Medulla oblongata (tissue), 1 donor: ENCODE measurements around the gene SPATA18.

Source experiments
- DNase-seq: peaks from one replicate; pipeline ENCODE4 v3.0.0-alpha.2; 2015; ENCODE audit errors: extremely low spot score

SPATA18 gene, protein sequence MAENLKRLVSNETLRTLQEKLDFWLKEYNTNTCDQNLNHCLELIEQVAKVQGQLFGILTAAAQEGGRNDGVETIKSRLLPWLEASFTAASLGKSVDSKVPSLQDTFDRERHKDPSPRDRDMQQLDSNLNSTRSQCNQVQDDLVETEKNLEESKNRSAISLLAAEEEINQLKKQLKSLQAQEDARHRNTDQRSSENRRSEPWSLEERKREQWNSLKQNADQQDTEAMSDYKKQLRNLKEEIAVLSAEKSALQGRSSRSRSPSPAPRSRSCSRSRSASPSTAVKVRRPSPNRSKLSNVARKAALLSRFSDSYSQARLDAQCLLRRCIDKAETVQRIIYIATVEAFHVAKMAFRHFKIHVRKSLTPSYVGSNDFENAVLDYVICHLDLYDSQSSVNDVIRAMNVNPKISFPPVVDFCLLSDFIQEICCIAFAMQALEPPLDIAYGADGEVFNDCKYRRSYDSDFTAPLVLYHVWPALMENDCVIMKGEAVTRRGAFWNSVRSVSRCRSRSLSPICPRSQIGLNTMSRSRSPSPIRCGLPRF

DNA sequence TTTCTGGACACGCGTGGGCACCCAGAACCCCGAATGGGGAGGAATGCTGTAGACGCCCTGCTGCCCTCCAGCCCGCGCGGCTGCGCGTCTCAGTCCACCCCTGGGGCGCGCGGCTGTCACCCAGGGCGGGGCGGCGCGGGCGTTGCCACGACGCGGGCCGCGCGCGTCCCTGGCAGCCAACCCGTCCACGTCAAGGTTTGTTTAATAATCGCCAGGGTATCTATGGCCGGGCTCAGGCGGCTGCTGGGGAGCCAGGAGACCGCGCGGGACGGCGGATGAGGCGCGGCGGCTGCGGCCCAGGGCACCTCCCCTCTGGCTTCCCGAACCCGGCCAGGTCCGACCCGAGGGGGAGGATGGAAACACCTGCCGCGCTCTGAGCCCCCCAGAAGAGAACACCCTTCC is at the start of gene SPATA18:
TSS of gene SPATA18 (plus strand) at position 92 of the 402 bp plus-strand sequence. CDS start 401 bp downstream, outside the sequence.
- no peak for DNase-seq

DNA sequence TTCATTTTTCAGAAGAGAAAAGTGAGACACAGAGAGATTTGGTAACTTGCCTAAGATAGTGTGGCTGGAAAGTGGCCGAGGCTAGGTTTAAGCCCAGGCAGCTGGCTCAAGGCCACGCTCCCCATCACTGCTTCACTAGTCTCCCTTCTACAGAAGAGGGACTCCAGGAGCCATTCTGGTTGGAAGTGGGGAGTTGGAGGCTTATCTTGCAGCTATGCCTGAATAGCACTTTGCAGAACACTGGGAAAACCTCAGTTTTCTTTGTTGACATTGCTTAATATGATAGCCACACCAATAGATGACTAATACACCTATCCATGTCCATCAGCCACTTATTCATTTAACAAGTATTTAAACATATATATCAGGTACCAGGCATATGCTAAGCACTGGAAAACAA is 49.5 kb upstream of the SPATA18 start:
- DNase-seq, result no peak

DNA sequence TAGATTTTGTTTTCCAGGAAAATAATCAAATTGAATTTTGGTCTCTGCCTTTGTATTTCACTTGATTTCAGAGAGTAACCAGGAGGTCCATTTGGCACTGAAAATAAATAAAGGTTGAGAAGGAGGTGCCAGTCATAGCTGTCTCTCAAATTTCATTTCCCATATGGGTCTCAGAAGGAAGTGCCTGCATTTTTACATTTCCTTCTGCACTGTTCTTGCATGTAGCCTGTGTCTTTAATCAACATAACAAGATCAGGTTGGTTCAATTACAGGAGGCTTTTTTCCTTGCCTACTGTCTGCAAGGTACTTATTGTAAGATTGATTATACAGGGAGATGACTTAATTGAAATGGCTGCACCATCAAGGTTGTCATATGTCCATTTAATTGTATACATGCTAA is 46.7 kb upstream of the SPATA18 start:
- no peak for DNase-seq

DNA sequence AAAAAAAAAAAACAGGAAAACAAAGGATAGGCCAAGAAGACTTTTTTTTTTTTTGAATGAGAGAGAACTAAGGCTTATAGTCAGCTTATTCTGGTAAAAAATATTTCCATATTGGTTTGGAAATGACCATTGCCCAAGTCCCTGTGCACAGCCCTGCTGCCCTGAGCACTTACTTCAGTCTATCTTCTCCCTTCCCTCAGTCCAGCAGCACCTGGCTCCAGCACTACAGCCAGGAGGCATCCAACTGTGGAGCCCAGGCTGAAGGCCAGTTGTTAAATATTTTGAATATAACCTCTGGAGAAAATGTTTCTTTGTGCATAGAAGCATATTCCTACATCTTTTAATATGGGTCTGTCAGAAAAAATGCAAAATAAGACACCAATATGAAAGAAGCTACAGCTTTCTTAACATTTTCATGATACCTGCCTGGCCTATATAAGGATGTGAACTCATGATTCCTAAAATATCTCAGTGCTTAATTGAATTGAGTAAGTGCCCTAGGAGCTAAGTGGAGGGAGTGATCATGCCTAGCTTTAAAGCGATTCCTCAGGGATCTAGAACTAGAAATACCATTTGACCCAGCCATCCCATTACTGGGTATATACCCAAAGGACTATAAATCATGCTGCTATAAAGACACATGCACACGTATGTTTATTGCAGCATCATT is 45.4 kb upstream of the SPATA18 start:
- no peak for DNase-seq

DNA sequence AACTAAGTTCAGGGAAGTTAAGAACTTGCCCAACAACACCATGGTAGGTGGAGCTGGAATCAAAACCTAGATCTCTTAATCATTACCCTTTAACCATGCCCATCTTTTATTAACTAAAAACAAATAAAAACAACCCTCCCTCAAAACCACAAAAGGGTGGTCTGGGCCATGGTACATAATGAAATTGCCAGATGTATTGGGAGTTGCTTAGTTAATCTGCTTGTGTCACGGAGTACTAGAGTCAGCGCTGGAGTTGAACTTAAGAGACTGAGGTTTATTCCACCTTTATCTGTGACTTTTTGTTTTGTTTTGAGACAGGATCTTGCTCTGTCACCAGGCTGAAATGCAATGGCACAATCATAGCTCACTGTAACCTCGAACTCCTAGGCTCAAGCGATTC is 44.2 kb upstream of the SPATA18 start:
- DNase-seq, result no peak

DNA sequence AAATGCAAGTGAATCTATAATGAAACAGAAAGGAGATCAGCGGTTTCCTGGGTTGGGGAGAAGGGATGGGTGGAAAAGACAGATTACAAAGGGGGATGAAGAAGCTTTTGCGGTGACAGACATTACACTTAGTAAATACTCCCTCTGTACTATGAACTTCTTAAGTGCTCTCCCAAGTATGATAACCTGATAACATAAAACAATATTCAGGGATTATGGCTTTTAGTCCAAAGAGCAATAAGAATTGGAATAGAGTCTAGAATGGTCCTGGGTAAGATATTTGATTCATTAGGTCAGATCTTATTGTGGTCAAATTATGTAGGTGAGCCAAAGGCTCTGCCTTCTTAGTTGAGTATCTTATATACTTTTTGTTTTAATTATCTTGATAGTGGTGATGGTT is 40.1 kb upstream of the SPATA18 start:
- no peak for DNase-seq

DNA sequence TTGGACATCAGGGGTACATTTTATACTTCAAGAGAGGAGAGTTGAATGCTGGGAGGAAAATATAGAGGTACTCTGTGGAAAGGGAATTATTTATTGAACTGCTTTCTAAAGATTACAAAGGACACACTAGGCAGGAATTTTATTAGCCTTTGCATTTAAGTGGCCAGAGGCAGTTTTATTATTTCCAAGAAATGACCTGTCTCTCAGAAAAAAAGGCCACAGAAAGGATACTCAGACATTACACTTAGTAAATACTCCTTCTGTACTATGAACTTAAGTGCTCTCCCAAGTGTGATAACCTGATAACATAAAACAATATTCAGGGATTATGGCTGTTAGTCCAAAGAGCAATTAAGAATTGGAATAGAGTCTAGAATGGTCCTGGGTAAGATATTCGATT is 38.5 kb upstream of the SPATA18 start:
- no peak for DNase-seq

DNA sequence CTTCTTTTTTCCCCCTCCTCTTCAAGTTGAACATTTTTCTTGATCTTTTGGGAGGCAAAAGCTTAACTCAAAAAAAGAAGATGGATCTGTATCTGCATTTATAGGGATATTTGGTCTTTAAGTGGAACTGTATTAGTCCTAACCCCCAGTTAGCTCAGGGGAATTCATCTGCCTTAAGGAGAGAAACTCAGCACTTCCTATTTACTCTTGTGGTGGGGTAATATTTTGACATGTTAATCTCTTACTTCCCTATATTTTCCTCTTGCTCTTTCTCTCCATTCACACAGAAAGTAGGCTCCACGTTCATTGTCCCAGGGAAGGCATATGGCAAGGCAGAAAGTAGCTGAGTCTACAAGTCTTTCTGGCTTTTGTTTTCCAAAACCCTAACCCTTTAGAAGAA is 36.2 kb upstream of the SPATA18 start:
- no peak for DNase-seq

DNA sequence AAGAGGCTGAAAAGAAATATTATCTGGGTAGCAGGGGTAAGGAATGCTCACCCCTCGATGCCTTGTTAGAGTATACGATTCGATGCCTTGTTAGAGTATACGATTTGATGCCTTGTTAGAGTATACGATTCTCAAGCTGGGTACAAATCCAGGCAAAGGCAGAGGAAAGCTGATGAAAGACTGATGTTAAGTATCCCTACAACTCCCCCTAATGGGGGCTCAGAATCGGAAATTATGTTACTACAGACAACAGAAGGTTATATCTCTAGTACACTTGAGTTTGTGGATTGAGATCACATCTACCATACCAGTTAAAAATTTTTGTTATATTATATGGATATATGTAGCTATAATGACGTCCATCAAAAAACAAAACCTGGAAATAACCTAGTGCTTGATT is 35.7 kb upstream of the SPATA18 start:
- DNase-seq, result peak; percentile 31

DNA sequence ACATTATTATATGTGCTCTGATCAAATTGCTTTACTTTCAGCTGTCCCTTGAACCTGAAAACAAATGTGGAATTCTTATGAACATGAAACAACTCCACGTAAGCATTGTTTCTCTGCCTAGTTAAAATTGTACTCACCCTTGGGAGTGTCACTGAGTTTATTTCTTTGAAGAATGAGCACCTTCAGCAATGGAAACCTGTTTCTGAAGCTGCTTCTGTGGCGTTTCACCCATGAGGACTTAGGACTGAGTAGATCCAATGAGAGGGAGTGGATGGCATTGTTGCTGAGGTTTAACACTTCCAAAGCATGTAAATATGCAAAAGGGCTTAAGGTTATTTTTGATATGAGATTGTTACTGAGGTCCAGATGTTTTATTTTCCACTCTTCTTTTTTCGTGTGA is 34.1 kb upstream of the SPATA18 start:
- DNase-seq, result no peak

DNA sequence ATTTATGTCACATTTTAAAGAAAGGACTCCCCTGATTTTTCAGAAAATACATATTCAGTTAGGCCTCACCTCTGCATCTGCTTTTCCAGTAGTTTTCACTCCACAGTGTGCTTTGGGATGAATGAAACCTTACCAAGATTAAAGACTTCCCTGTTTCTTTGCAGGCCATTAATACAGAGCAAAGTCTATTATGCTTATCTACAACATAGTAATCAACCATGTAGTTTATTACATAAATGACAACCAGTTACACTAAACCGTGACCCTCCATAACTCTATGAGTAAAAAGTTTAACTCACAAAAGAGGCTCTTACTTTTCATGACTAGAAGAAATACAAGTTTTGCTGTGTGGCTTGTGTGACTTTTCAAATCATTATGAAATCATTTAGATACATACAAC is 33.3 kb upstream of the SPATA18 start:
- no peak for DNase-seq

DNA sequence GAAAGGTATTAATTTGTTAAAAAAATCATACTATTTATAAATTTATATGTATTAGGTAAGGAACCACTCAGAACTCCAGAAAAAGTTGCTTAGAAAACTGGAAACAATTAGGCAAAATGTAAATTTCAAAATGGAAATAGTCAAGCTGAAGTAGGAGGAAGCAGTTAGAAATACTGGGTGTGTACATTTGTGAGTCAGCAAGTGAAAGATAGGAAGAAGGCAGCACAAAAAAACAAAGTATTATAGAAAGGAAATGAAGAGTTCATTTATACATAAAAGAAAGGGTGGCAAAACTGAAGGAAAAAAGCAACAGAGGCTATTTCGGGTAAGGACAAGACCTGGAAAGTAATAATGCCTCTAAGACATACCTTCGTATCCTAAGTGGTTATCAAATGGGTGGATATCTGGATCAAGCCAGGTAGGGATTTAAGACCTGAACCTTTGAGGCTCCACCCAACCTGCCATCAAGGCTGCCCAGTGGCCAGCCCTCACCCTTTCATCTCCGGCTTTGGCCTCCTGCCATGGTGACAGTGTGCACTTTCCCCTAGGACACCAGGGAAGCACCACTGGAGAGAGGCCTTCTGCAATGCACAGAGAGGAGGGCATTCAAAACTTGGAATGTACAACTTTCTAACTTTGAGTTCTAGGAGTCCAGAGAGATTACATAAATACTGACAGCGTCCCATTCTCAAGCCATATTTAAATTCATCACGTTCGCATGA is 31.0 kb upstream of the SPATA18 start, which contains the start of gene LRRC66:
TSS of gene LRRC66 (minus strand) at position 428 of the 722 bp plus-strand sequence. CDS start 2,750 bp downstream, outside the sequence.
- DNase-seq, result no peak

DNA sequence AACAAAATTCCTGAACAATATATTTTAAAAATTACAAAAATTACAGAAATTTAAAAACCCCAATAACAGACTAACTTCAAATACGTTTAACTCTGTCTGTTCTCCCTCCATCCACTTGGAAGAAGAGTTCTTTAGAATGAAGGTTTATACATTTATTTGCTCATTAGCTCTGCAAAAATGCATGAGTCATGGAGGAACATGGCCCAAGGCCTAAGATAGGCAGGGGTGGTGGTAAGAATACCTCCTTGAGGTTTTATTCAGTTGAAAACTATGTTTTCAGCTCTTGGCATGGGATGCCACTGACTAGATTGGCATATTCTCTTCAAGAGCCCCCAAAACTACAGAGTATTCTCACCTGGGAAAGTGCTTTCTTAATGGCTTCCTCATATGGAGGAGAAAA is 22.1 kb upstream of the SPATA18 start:
- DNase-seq, result no peak

DNA sequence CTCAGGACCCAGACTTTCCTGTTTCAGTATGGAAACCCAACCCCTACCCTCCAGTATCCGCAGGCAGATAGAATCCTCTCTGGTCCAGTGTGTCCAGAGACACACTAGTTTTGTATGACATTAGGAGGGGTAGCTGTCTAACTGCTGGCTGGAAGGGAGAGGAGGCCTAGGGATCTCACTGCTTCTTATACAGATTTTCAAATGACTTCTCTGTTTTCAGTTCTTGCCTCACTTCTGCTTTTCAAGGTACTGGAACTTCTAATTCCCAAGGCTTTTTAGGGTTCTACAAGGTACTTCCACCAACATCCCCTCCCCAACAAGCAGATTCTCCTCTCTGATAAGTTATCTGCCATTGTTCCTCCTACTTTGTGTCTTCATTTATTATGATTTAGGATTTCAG is 19.1 kb upstream of the SPATA18 start:
- DNase-seq, result no peak

DNA sequence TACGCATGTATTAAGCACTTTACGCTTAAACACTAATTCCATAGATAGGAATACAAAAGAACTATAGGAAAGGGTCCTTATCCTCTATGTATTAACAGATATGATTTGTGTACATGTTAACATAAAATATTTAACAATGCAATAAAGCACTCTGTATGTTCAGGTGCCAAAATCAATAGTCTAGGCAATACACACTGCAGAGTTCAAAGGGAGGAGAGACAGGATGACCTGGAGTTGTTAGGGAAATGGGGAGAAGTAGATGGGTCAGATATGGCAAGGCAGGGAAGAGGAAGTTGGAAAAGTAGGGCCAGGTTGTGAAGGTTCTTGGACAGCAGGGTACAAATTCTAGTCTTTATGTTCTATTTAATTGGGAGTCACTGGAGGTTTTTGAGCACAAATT is 15.9 kb upstream of the SPATA18 start:
- no peak for DNase-seq

DNA sequence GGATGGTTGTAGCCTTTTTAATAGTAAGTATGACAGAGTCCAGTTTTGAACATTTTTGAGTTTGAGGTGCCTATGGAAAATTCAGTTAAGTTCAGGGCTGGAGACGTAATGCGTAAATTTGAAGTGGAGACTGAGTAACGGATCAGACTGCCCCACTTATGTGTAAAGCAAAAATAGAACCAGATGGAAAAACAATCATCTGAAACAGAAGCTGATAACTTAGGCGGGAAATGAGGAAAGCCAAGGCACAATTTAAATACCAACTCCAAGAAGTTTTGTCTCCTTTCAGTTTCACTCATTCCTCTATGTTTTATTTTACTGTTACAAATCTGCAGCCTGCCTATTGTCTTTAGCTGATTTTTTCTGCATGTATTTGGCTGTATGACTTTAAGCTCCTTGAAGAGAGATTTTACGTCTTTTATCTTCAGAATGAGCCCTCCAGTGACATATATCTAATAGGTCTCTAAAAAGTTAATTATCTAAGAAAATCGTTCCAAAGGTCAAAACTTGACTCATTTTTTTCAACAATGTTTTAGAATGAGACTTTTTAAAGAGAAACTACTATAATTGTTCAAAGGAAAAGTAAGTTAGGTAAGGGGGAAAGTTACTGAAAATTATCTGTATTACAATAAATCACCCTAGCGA is 14.1 kb upstream of the SPATA18 start:
- DNase-seq, result no peak

DNA sequence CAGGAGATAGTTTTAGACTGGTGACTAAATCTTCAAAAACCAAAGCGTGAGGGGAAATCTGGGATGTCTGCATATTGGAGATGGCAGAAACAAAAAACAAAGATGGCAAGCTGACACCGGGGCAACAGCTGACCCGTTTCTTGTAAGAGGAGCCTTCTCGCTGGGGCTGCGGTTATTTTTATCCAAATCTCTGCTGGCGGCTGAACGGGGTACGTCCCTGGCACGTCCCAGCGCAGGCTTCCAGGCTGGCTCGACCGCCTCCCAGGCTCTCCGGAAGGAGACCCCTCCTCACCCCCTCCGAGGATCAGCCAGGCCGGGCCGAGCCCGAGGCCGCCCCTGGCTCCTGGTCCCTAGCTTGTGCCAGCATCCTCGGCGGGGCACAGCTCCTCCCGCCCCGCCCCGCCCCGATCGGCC is 13.4 kb upstream of the SPATA18 start:
- peak; percentile 35 for DNase-seq

DNA sequence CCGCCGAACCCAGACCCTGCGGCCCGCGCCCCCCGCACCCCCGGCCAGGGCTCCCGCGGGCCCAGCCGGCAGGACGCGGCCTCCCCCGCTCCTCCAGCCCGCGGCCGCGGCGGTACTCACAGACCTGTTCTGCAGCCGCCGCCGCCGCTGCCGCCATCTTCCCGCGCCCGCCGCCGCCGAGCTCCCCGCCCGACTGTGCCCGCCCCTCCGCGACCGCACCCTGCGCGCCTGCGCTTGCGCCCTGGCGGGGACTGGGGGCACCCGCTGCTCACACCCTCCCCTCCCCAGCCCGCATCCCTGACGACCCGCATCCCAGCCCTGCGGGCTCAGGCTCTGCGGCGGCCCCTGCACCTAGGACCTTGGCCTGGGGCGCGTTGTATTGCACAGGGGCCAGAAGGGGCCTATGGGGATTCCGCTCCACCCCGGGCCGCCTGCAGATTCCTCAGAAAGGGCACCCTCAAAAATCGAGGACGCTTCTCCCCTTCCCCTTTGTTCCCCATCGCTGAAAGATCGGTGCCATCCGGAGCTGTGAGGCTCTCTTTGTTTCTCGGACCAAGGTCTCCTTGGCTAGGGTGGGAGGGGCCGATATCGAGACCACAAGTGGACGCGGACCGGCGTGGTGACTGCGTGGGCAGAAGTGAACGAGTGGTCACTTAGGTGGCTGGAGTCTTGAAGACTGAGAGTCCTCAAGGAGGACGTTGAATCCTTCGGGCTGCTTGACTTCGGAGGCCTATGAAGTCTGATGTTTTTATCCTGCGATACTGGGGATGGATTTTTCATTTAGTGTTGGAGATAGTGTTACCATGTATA is 12.8 kb upstream of the SPATA18 start, which contains the start of gene SGCB:
TSS of gene SGCB (minus strand) at position 197 of the 810 bp plus-strand sequence. CDS start at position 157, 40 bp downstream.
- DNase-seq, result peak; percentile 74

DNA sequence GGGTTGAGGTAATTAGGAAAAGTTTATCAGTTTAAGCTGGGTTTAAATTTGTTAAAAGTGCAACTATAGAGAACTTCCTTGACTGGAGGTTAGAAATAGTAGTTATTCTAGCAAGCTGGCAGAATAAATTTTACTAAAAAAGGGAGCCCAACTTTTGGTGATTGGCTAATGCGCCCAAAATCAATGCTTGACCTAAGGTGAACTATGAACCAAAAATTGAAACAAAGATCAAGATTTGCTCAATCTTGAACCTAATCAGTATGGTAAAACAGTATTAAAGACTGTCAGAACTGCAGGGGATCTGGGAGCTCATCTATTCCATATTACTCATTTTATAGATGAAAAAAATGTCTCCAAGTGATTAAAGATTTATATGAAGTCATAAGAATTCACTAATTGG is 6.1 kb upstream of the SPATA18 start:
- no peak for DNase-seq

DNA sequence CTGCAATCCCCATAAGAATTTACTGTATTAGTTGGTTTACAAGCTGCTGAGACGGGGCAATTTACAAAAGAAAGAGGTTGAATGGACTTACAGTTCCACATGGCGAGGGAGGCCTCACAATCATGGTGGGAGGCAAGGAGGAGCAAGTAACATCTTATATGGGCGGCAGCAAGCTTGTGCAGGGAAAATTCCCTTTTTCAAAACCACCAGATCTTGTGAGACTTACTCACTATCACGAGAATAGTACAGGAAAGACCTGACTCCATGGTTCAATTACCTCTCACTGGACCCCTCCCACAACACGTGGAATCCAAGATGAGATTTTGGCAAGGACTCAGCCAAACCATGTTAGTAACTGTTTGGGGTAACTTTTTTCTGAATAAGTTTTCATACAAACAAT is 1.8 kb upstream of the SPATA18 start:
- no peak for DNase-seq
